ENCODE data around the gene SLC22A12.
"Not testable (repeated sequence)": the region's sequence is repeated elsewhere in the genome, so short reads cannot be mapped to it uniquely, and the experiment has no call there.

Gene SLC22A12

GRCh38 chr11:64590763-64591221, at the start of gene SLC22A12:
TSS of gene SLC22A12 (plus strand) at chr11:64591220. CDS start at chr11:64591557, 337 bp downstream.
- DNase-seq (ENCODE audit: low spot score), result no peak

GRCh38 chr11:64542172-64543125, 48.6 kb upstream of the SLC22A12 start:
- DNase-seq (ENCODE audit: low spot score), result no peak

- no peak for DNase-seq (ENCODE audit: low spot score)
Observed at GRCh38 chr11:64543818-64544217, 47.2 kb upstream of the SLC22A12 start.

- DNase-seq (ENCODE audit: low spot score), result no peak
Observed at GRCh38 chr11:64544616-64545296, 46.3 kb upstream of the SLC22A12 start.

- DNase-seq (ENCODE audit: low spot score), result no peak
Observed at GRCh38 chr11:64545619-64546018, 45.4 kb upstream of the SLC22A12 start.

- no peak for DNase-seq (ENCODE audit: low spot score)
Observed at GRCh38 chr11:64546176-64546575, 44.8 kb upstream of the SLC22A12 start.

- DNase-seq (ENCODE audit: low spot score), result no peak
Observed at GRCh38 chr11:64546600-64546999, 44.4 kb upstream of the SLC22A12 start.

- DNase-seq (ENCODE audit: low spot score), result no peak
Observed at GRCh38 chr11:64549969-64550368, 41.1 kb upstream of the SLC22A12 start.

GRCh38 chr11:64553554-64554201, 37.3 kb upstream of the SLC22A12 start:
- peak; percentile 62 for DNase-seq (ENCODE audit: low spot score)

GRCh38 chr11:64556044-64556720, 34.8 kb upstream of the SLC22A12 start:
- no peak for DNase-seq (ENCODE audit: low spot score)

GRCh38 chr11:64556721-64557250, 34.2 kb upstream of the SLC22A12 start:
- no peak for DNase-seq (ENCODE audit: low spot score)

- no peak for DNase-seq (ENCODE audit: low spot score)
Observed at GRCh38 chr11:64558065-64558745, 32.8 kb upstream of the SLC22A12 start.

GRCh38 chr11:64558869-64559268, 32.2 kb upstream of the SLC22A12 start:
- DNase-seq (ENCODE audit: low spot score), result no peak

GRCh38 chr11:64559351-64560138, 31.5 kb upstream of the SLC22A12 start:
- DNase-seq (ENCODE audit: low spot score), result no peak

GRCh38 chr11:64560139-64560771, 30.8 kb upstream of the SLC22A12 start:
- no peak for DNase-seq (ENCODE audit: low spot score)

GRCh38 chr11:64560941-64561340, 30.1 kb upstream of the SLC22A12 start:
- no peak for DNase-seq (ENCODE audit: low spot score)

GRCh38 chr11:64561429-64561828, 29.6 kb upstream of the SLC22A12 start:
- DNase-seq (ENCODE audit: low spot score), result not testable (repeated sequence)

- no peak for DNase-seq (ENCODE audit: low spot score)
Observed at GRCh38 chr11:64561984-64562722, 28.9 kb upstream of the SLC22A12 start.
